Esophagus (tissue), 2 donors: ENCODE data around the gene HOXD3. TPM values are rescaled to one million over a fixed set of nuclear protein-coding genes. Genes with fewer than 3 reads are reported as not detected.

Experiments used
- H3K27ac ChIP-seq, 2 donors: one replicate each; pipeline ENCODE4 v1.5.1; 2013; ENCODE audit warnings: low read depth in 2 of 2, mild to moderate bottlenecking in 2 of 2, inconsistent platforms in 1 of 2, low read length in 1 of 2, moderate library complexity in 1 of 2
- H3K27me3 ChIP-seq, 2 donors: one replicate each; pipeline ENCODE4 v1.6.1; 2013; ENCODE audit warnings: low read length in 2 of 2, control low read depth in 1 of 2, mild to moderate bottlenecking in 1 of 2; ENCODE audit not compliant: insufficient read depth in 2 of 2, control insufficient read depth in 1 of 2
- H3K36me3 ChIP-seq, 2 donors: one replicate each; pipeline ENCODE4 v1.6.1; 2013; ENCODE audit warnings: low read length in 1 of 2; ENCODE audit not compliant: control insufficient read depth in 2 of 2, insufficient read depth in 2 of 2
- H3K4me1 ChIP-seq, 2 donors: one replicate each; pipeline ENCODE4 v1.6.1; 2013; ENCODE audit warnings: low read length in 1 of 2; ENCODE audit not compliant: control insufficient read depth in 2 of 2, insufficient read depth in 2 of 2
- H3K4me3 ChIP-seq, 2 donors: one replicate each; pipeline ENCODE4 v1.5.1; 2013; ENCODE audit warnings: low read length in 2 of 2, mild to moderate bottlenecking in 2 of 2, low read depth in 1 of 2, moderate library complexity in 1 of 2
- H3K9me3 ChIP-seq, 2 donors: one replicate each; pipeline ENCODE4 v1.6.1; 2013; ENCODE audit warnings: mild to moderate bottlenecking in 2 of 2, low read depth in 1 of 2, low read length in 1 of 2, moderate library complexity in 1 of 2; ENCODE audit not compliant: control insufficient read depth in 2 of 2, insufficient read depth in 1 of 2
- WGBS, 2 donors: extraction: QIAGEN DNeasy Blood & Tissue Kit; methylation state at CpG; one replicate each; pipeline ENCODE4 v1.1.7; 2013; 5-methylcytosine and 5-hydroxymethylcytosine counted together
- polyA plus RNA-seq, 2 donors: library from polyadenylated mRNA; stranded (reverse); fragments of 200-250 nt; gene quantifications; one replicate each; pipeline ENCODE4 v1.2.3, GENCODE V29; 2013
- donor health status: healthy with polysubstance abuse.
- donor health status: Bipolar disorder and iron deficiency.

Gene HOXD3
- polyA plus RNA-seq, 2 donors = 0.35 to 0.77 TPM

GRCh38 chr2:176175709-176176607 is 18.9 kb downstream of the HOXD3 start:
- no peaks in the 10 kb centered on the region for H3K36me3 ChIP-seq
- H3K27me3 ChIP-seq = peaks cover 22 to 28% of the 10 kb centered on the region in 2 donors
- H3K9me3 ChIP-seq = peaks cover 6 to 8% of the 10 kb centered on the region in 2 donors
- 67 to 80% methylated on average over 7 of the region's 7 CpGs for WGBS, 2 donors
- no peak overlapping the region for H3K27ac ChIP-seq
- no peak overlapping the region for H3K4me3 ChIP-seq
- H3K4me1 ChIP-seq = peaks cover 9 to 13% of the 10 kb centered on the region in 2 donors

- Histone ChIP-seq H3K36me3 (no peaks in the 10 kb centered on the region), H3K4me1 (peaks cover 3 to 8% of the 10 kb centered on the region in 2 donors), H3K27ac (no peak overlapping the region), H3K27me3 (peaks cover 7 to 17% of the 10 kb centered on the region in 2 donors), H3K9me3 (peaks cover 0 to 3% of the 10 kb centered on the region in 2 donors), H3K4me3 (peak overlapping the region; percentile 40 to 41)
- 15 to 22% methylated on average over 12 of the region's 12 CpGs for WGBS, 2 donors
Observed at GRCh38 chr2:176177580-176178037, 20.5 kb downstream of the HOXD3 start.

GRCh38 chr2:176178038-176178756 is 21.1 kb downstream of the HOXD3 start:
- whole genome bisulfite sequencing, 2 donors = 2 to 3% methylated on average over 65 to 68 of the region's 68 CpGs
- H3K4me3 ChIP-seq = peak overlapping the region; percentile 40 to 41
- H3K27ac ChIP-seq = peak overlapping the region in 1 of 2 donors; percentile 6

GRCh38 chr2:176178757-176179295 is 21.7 kb downstream of the HOXD3 start:
- H3K4me3 ChIP-seq = peak overlapping the region; percentile 40 to 41
- H3K27ac ChIP-seq = no peak overlapping the region
- H3K9me3 ChIP-seq = peaks cover 0 to 3% of the 10 kb centered on the region in 2 donors
- H3K36me3 ChIP-seq = no peaks in the 10 kb centered on the region
- WGBS, 2 donors = 16 to 23% methylated on average over 7 of the region's 7 CpGs
- H3K27me3 ChIP-seq = peaks cover 4 to 16% of the 10 kb centered on the region in 2 donors
- H3K4me1 ChIP-seq = peaks cover 3 to 8% of the 10 kb centered on the region in 2 donors

More at GRCh38 chr2:176178038-176178756, 21.1 kb downstream of the HOXD3 start:
- Histone ChIP-seq H3K36me3 (no peaks in the 10 kb centered on the region), H3K27me3 (peaks cover 4 to 16% of the 10 kb centered on the region in 2 donors), H3K9me3 (peaks cover 0 to 3% of the 10 kb centered on the region in 2 donors), H3K4me1 (peaks cover 3 to 8% of the 10 kb centered on the region in 2 donors)

- Histone ChIP-seq H3K4me1 (peaks cover 3 to 8% of the 10 kb centered on the region in 2 donors), H3K27me3 (peaks cover 4 to 11% of the 10 kb centered on the region in 2 donors), H3K4me3 (no peak overlapping the region), H3K27ac (no peak overlapping the region), H3K9me3 (peaks cover 0 to 3% of the 10 kb centered on the region in 2 donors), H3K36me3 (no peaks in the 10 kb centered on the region)
- 77 to 79% methylated on average over 3 of the region's 3 CpGs for WGBS, 2 donors
Observed at GRCh38 chr2:176181551-176181950, 24.4 kb downstream of the HOXD3 start.

- H3K27ac ChIP-seq = no peak overlapping the region
- WGBS, 2 donors = 74 to 79% methylated on average over 3 of the region's 3 CpGs
Observed at GRCh38 chr2:176182671-176183070, 25.6 kb downstream of the HOXD3 start.

GRCh38 chr2:176184749-176185148 is 27.6 kb downstream of the HOXD3 start:
- WGBS, 2 donors = 62% methylated on average over 2 of the region's 2 CpGs
- Histone ChIP-seq H3K36me3 (no peaks in the 10 kb centered on the region), H3K27me3 (peaks cover 0 to 24% of the 10 kb centered on the region in 2 donors)

More at GRCh38 chr2:176182671-176183070, 25.6 kb downstream of the HOXD3 start:
- Histone ChIP-seq H3K36me3 (no peaks in the 10 kb centered on the region), H3K9me3 (peaks cover 0 to 3% of the 10 kb centered on the region in 2 donors), H3K4me3 (no peak overlapping the region), H3K4me1 (peaks cover 6 to 8% of the 10 kb centered on the region in 2 donors), H3K27me3 (peaks cover 0 to 11% of the 10 kb centered on the region in 2 donors)

GRCh38 chr2:176186024-176186423 is 28.9 kb downstream of the HOXD3 start:
- no peak overlapping the region for H3K4me3 ChIP-seq
- H3K4me1 ChIP-seq = peaks cover 3 to 17% of the 10 kb centered on the region in 2 donors
- H3K27me3 ChIP-seq = peaks cover 0 to 25% of the 10 kb centered on the region in 2 donors
- no peaks in the 10 kb centered on the region for H3K36me3 ChIP-seq
- H3K9me3 ChIP-seq = peaks cover 0 to 8% of the 10 kb centered on the region in 2 donors
- no peak overlapping the region for H3K27ac ChIP-seq
- 90% methylated on average over 2 of the region's 2 CpGs for WGBS, 2 donors

More at GRCh38 chr2:176184749-176185148, 27.6 kb downstream of the HOXD3 start:
- H3K27ac ChIP-seq = no peak overlapping the region
- peaks cover 0 to 8% of the 10 kb centered on the region in 2 donors for H3K9me3 ChIP-seq
- no peak overlapping the region for H3K4me3 ChIP-seq
- peaks cover 3 to 17% of the 10 kb centered on the region in 2 donors for H3K4me1 ChIP-seq
